ENCODE data around the gene GLYAT. TPM values are rescaled to one million over a fixed set of nuclear protein-coding genes. Genes with fewer than 3 reads are reported as not detected.
A peak's percentile ranks its signal among the peaks of the same experiment; 100 is the strongest.

Gene GLYAT
- total and polyA plus RNA-seq, 8 donors: 0.18 to 0.32 TPM; not detected in 6

DNA sequence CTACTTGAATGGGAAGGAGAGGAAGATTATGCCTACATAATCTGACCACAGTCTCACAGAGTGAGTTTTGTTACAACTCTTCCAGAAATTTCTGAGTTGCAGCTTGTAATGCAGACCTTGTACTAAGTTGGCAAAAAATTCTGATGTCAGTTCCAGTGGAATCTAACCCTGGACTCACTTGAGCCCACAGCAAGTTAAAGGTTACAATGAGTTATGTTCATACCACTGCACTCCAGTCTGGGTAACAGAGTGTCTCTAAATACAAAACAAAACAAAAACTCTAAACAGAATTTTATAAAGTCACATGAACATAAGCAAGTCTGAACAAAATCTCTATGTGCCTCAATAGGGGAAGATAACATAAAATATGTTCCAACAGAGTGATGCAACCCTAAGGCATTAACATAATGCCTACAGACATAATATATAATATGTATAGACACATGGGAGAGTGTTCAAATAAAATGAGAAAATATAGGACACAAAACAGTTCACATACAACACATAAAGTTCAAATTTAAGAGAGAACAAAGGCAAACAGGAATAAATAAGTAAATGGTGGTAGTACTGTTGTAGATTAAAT is 1.1 kb downstream of the GLYAT start:
- H3K4me3 ChIP-seq: no peak overlapping the region
- TF ChIP-seq, protein P1, sequence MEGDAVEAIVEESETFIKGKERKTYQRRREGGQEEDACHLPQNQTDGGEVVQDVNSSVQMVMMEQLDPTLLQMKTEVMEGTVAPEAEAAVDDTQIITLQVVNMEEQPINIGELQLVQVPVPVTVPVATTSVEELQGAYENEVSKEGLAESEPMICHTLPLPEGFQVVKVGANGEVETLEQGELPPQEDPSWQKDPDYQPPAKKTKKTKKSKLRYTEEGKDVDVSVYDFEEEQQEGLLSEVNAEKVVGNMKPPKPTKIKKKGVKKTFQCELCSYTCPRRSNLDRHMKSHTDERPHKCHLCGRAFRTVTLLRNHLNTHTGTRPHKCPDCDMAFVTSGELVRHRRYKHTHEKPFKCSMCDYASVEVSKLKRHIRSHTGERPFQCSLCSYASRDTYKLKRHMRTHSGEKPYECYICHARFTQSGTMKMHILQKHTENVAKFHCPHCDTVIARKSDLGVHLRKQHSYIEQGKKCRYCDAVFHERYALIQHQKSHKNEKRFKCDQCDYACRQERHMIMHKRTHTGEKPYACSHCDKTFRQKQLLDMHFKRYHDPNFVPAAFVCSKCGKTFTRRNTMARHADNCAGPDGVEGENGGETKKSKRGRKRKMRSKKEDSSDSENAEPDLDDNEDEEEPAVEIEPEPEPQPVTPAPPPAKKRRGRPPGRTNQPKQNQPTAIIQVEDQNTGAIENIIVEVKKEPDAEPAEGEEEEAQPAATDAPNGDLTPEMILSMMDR (IDR thresholded peaks at IDR 0.05): no peak
- no peaks in the 10 kb centered on the region for H3K36me3 ChIP-seq
- intact Hi-C loops (cut with DNase I): no loop called here
- no peaks in the 10 kb centered on the region for H3K27me3 ChIP-seq
- no peak for FAIRE-seq
- peaks cover 0 to 6% (median 3%) of the 10 kb centered on the region in 3 donors for H3K4me1 ChIP-seq
- ATAC-seq: no peak
- H3K9me3 ChIP-seq: no peaks in the 10 kb centered on the region
- H3K27ac ChIP-seq: no peak overlapping the region
- DNase-seq: no peak

DNA sequence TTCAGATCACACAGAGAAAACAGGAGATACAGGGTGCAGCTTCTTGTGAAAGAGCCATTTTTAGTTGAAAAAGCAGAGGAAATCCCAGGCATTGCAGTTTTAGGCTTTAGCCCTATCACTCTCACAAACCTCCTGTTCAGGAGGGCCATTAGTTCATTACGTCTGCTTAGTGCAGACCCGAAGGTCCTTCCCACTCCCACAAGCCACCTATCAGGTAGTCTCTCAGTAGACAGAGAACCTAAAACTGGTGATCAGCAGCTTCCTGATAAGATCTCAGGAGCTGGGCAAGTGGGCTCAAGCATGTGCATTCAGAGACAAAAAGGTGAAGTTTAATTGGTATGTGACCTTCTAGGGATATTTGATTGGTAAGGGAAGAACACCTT is 4.3 kb downstream of the GLYAT start:
- DNase-seq: no peak
- H3K27ac ChIP-seq: no peak overlapping the region
- intact Hi-C loops (cut with DNase I): no loop called here
- H3K36me3 ChIP-seq: no peaks in the 10 kb centered on the region
- H3K4me3 ChIP-seq: no peak overlapping the region
- no peaks in the 10 kb centered on the region for H3K4me1 ChIP-seq
- TF ChIP-seq, protein P1 (IDR thresholded peaks at IDR 0.05): no peak
- H3K27me3 ChIP-seq: no peaks in the 10 kb centered on the region
- no peak for FAIRE-seq
- 85% methylated on average over 2 of the region's 2 CpGs for WGBS, 2 donors
- no peak for ATAC-seq
- no peaks in the 10 kb centered on the region for H3K9me3 ChIP-seq

DNA sequence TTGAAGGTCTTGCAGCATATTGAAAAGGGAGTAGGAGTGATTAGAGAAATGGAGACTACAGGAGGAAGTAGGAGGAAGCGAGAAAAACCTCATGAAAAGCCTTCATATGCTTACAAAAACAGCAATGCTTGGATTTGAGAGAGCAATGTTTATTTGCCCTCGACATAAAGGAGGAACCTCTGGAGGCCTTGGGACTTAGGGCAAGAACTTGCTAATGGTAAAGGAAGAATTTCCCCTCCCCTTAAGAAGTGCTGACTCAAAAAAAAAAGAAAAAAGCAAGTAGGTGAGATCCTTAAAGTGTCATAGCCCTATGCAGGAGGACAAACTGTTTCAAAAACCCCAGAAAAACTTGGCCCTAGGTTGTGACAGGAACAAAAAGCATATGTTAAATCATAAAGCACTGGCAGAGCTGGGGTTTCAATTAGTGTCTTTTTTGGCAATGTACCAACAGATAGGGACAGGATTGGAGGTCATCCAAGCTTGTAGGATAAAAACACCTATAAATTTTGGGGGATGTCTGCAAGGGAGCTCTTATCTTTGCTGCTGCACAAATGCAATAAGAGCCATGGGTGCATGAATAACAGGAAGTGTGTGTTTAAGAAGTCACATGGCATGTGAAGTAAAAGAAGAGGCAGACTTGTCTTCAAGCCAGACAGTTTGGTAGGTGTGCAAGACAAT is 4.9 kb downstream of the GLYAT start:
- WGBS, 2 donors: 49 to 59% methylated on average over 2 of the region's 2 CpGs
- no peak for FAIRE-seq
- intact Hi-C loops (cut with DNase I): no loop called here
- Histone ChIP-seq H3K4me3 (no peak overlapping the region), H3K4me1 (no peaks in the 10 kb centered on the region), H3K9me3 (no peaks in the 10 kb centered on the region), H3K36me3 (no peaks in the 10 kb centered on the region), H3K27ac (no peak overlapping the region), H3K27me3 (no peaks in the 10 kb centered on the region)
- peak in 1 of 4 donors; percentile 50 for ATAC-seq
- no peak for DNase-seq
- TF ChIP-seq, protein P1 (IDR thresholded peaks at IDR 0.05): no peak

DNA sequence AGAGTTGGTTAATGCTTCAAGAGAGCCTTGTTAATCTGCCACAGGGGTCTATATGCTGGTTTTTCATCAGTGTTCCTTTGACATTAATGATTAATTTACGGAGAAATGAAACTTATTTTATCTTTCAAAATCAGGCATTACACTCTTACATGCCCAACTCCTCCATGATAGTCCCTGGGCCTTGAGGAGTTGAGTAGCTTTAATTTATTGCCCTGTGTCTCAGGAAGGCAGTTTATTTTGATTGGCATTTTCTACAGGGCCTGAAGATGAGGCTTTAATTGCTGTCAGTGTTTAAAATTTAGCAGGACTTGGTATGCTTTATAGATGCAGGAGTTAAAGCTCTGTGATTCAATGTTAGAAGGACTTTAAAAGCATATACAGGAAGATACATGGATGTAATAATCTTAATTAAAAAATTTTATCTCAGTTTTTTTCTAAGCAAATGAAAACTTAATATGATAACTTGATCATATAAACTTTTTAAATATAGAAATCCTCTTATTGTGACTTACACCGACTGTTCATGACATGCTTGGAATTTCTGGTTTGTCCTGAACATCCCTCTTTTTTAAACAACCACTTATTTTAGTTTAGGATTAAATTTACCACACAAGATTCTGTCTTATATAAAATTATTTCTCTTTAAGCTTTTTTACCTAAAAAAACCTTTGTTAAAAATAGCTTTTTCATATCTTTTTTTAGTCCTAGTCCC is 12.2 kb downstream of the GLYAT start:
- Histone ChIP-seq H3K4me1 (no peaks in the 10 kb centered on the region), H3K27ac (no peak overlapping the region), H3K9me3 (no peaks in the 10 kb centered on the region), H3K36me3 (no peaks in the 10 kb centered on the region), H3K4me3 (no peak overlapping the region), H3K27me3 (no peaks in the 10 kb centered on the region)
- TF ChIP-seq, protein P1 (IDR thresholded peaks at IDR 0.05): no peak
- FAIRE-seq: no peak
- ATAC-seq: no peak
- DNase-seq: no peak
- intact Hi-C loops (cut with DNase I): no loop called here
- 91 to 95% methylated on average over 2 of the region's 2 CpGs for WGBS, 2 donors

DNA sequence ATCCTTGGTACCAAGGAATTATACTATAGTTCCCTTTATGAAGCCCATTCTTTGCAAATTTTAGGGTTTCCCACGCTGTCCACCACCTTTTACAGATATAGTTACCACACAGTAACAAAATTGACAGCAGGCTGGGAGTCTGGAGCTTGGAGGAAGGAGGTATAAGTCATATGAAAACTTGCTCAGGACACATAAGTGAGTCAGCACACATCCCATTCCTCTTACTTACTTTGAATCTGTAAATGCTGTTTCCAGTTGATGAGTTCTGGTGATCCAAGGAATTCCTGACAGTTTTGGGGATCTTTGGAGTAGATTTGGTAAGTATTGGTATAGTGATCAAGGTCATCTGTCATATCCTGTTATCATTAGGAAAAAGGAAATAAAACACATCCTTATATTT is 19.2 kb downstream of the GLYAT start:
- Histone ChIP-seq H3K4me3 (no peak overlapping the region), H3K27ac (no peak overlapping the region), H3K36me3 (no peaks in the 10 kb centered on the region), H3K4me1 (no peaks in the 10 kb centered on the region), H3K9me3 (no peaks in the 10 kb centered on the region), H3K27me3 (peaks cover 0 to 4% (median 0%) of the 10 kb centered on the region in 4 donors)
- intact Hi-C loops (cut with DNase I): no loop called here
- ATAC-seq: no peak
- DNase-seq: no peak
- TF ChIP-seq, protein P1 (IDR thresholded peaks at IDR 0.05): no peak
- 65 to 66% methylated on average over 1 of the region's 1 CpG for WGBS, 2 donors
- no peak for FAIRE-seq

Measured in pancreas (tissue), 10 donors.